GM21529 (cell line): ENCODE measurements around the gene WNT9A.

ENCODE experiments used
- ATAC-seq: cut with Tn5 transposase; IDR thresholded peaks from one replicate; pipeline ENCODE4 v1.9.1; 2021; ENCODE audit not compliant: unreplicated experiment

The WNT9A gene

DNA sequence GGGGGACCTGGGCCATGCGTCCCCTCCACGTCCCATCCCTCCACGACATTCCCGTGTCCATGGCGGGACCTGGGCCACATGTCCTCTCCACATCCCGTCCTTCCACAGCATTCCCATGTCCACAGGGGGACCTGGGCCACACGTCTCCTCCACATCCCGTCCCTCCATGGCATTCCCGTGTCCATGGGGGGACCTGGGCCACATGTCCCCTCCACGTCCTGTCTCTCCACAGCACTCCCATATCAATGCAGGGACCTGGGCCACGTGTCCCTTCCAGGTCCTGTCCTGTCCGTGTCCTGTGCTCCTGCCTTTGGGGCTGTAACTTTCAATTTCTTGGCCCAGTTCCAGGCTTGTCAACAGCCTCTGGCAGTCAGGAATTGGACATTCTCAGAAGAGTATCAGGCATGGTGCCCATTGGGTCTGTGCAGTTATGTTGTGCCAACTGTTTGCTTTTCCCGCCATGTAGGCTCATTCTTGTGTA is 47.1 kb downstream of the WNT9A start:
- no peak for ATAC-seq

DNA sequence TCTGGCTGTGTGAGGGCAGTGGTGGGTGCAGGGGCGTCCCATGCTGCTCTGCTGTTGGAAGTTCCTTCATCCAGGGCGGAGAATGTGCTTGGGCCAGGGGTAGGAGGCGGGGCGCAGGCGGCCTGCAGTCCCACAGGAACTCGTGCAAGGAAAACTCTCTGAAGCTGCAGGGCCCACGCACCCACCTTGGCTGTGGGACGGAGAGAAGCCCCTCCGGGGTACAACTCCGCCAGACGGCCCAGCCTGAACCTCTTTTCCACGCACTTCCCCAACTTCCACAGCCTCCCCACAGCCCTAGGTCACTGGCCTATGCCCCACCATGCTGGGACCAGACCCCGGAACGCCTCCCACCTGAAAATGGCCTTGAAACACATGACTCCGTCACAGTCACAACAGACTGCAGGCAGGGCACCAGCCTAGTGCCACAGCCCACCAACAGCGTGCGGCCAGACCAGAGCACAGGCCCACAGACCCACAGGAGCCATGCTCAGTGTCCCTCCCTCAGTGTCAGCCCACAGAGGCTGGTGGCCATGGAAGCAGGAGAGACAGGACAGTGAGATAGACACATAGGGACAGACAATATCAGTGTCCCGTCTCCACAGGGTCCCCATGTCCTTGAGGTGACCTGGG is 47.8 kb downstream of the WNT9A start:
- ATAC-seq = no peak

DNA sequence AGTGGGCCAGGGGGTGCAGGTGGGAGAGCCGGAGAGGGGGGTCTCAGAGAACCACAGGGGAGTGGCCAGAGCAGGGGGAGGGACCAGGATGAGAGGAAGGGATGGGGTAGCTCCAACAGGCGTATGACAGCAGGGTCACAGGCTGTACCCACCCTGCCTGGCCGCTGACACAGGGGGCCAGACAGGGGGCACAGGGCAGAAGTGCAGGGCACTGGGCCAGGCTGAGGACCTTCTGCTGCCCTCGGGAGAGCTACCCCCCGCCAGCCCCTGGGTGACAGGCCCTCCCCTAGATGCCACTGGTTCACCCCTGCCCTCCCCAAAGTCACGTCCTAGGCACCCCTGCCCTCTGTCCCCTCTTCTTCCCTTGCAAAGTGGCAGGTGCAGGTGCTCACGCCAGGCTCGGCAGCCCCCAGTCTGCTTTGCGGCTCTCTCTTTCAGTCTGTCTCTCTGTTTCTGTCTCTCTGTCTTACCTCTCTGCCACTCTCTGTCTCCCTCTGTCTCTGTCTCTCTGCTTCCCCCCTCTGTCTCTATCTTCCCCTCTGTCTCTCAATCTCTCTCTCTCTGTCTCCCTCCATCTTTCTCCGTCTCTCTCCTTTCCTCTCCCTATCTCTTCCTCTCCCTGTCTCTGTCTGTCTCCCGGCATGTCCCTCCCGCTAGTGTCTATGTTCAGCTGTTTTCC is 48.5 kb downstream of the WNT9A start:
- ATAC-seq = no peak

DNA sequence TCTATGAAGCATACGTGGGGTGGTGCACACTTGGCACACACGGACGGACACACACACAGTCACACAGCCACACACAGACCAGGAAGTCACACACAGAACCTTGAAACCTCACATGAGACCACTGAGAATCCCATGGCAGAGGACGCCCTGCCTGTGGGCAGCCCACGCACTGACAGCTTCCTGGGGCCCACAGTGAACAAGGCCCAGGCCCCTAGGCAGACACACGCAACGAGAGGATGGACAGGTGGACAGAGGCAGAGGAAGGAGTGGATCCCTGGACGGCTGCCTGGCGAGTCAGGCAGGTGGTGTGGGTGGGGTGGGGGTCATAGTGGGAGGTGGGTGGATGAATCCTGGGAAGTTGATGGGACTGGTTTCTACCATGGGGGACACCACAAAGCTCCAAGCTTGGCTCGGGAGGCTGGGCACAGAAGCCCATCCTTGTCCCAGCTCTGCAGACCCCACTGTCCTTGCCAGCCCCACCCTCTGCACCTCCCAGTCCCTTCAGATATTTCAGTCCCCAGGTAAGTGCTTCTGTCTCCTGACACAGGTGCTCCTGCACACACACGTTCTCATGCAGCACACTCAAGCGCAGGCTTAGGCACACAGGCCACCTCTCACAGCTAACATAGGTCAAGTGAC is 49.1 kb downstream of the WNT9A start:
- no peak for ATAC-seq

DNA sequence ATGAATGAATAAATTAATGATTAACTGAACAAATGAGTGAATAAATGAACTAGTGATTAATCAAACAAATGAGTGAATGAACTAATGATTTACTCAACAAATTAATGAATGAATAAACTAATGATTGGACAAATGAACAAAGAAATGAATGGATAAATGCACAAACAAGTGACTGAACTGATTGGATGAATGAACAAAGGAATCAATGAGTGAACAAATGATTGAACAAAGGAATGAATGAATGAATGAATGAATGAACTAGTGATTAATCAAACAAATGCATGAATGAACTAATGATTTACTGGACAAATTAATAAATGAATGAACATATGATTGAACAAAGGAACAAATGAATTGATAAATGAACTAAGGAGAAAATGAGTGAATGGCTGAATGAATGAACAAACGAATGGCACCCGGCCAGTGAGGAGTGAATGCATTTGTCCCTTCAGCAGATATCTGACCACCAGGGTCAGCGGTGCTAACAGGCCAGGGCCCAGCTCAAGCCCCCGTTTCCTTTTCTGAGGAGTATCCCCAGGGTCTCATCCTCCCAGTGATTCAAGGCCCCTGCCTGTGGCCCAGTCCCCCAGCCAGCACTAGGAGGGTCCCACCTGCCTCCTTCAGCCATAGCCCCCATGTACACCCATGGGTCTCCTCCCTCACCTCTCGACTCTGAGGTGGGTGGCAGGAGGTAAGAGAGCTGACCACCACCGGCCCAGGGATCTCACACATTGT is 49.9 kb downstream of the WNT9A start:
- ATAC-seq = no peak

DNA sequence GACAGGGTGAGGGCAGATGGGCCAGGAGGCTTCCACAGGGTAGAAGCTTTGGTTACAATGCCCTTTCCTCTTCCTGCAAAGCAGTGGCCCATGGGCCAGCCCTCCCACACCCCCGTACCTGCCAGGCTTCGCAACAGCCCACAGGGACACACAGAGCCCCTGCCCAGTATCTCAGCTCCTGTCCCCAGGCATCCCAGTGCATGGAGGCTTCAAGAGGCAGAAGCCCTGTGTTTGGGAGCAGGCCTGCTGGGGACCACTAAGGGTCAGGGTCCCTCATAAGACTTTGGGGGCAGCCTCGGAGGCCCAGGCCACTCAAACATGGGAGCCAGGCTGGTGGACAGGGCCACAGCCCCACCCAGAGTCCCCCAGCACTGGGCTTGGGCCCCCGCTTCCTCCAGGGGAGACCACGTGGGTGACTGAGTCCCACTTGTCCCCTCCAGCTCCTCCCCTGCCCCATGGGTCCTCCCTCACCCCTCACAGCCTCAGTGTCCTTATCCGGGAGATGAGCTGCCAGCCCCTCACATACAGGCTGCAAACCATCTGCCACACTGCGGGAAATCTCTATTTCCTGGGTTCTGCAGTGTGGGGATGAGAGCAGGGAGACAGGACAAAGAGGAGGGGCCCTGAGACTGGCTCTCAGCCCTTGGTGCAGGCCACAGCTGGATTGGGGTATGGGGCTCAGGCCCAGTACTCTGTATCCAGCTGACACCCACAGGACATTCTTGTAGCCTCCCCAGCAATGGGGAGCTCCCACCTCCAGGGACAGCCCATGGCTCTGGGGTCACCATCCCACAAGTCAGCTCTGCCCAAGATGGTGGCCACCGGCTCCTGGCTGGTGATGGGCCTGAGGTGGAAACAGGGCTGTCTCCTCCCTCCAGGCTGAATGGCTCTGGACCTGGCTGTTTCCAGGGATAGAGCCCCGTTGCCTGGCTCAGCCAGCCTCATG is 50.7 kb downstream of the WNT9A start:
- ATAC-seq = no peak

DNA sequence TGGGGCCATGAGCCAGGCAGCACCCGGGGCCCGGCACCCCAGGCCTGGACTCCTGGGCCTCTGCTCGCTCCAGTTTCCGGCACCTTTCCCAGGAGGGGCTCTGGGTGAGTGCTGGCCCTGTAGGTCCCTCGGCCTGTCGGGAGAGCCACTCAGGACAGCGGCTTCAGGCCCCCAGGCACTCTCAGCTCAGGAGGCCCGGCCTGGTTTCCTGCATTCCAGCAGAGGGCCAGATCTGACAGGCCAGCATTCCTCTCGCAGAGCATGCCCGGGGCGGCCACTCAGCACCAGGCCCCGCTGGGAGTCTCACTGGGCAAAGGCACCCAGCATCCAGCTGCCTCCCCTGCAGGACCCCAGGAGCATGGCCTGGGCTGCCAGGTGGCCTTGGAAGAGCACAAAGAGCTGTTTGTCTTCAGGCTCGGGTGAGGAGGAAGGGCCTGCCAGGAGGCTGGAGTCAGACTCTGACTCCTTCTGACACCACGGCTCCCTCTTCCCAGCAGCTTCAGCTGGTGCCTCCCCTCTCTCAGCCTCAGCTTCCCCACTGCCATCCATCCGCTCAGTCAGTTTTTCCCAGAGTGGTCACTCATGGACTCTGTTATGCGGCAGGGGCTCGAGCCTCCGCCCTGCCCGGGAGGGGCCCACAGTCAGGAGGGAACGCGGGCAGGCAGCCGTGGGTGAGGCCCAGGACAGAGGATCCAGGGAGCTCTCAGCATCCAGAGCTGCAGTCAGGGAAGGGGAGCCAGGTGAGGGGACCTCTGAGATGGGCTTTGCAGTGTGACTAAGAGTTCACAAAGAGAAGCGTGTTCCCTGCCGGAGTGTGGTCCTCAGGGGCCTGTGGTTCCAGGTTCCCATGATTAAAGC is 51.7 kb downstream of the WNT9A start:
- ATAC-seq = no peak

DNA sequence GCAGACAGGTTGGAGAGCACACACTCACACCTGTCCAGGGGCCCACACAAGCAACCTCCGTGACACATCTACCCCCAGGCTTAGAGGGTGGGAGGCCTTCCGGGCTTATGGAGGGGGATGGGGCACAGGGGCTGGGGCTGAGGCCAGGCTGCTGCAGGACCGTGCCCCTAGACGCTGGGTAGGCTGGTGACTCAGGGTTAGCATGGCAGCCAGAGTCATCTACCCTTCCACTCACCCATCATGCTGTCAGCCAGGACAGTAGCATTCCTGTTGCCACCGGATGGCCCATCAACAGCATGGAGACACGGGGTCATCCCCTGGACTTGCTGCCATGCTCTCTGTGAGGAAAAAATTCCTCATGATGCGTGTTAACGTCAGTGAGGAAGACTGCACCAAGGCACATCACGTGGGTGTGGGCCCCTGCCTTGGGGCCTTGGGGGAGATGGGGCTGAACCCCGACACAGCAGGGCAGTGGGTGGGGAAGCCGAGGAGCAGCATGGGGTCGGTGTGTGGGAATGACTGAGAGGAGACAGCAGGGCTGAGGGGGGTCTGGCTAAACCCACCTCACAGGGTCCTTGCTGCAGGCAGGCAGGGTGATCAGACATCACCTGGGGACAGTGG is 52.8 kb downstream of the WNT9A start:
- ATAC-seq = no peak

DNA sequence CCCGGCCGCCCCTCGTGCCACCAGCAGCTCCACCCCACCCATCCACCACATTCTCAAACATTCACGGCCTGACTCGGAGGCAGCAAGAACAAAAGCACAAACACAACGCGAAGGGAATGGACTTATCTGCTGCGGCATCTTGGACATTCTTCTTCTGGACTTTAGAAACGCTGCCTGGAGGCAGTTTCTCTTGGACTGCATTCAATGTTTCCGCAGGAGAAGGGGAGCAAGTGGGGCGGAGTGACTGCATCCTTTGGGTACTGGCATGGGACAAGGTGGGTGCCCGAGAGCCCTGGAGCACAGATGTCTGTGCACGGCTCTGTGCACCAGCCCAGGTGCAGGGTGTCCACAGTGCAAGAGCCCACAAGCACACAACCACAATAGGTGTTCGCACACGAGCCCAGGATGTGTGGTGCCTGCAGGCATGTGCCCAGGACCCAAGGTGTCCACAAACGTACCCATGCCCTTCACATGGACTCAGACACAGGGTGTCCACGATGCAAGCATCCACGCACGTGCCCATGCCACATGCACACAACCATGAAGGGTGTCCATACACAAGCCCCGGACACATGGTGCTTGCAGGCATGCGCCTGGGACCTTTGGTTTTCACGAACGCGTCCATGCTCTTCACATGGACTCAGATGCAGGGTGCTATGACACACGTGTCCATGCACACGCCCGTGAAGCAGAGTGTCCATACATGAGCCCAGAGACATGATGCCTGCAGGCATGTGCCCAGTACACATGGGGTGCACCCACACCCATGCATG is 53.6 kb downstream of the WNT9A start:
- ATAC-seq = no peak

DNA sequence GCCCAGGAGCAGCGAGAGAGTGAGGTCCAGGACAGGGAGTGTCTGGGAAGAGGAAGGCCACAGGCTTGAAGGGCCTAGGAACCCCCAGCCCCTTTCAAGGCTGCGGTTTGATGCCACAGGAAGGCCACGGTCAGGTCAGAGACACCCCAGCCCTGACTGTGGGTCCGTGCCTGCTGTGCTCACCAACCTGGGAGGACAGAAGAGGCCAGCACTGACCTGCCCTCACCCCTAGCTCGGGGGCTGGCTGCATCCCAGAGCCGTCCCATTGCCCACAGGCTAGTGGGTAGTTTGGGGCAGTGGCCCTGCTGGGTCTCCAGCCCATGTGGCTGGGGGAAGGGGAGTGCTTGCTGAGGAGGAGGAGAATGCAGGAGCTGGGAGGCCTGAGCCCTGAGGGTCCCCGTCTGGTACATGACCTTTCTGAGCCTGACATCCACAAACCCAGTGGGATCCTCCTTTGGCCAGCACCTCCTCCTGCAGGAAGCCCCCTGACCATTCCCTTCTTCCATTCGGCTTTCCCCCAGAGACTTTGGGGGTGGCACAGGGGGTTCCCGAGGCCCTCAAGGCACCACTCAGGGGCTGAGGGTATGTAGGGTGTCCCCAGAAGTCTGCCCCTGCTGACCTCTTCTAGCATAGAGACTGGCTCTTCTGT is 54.3 kb downstream of the WNT9A start:
- ATAC-seq = no peak

DNA sequence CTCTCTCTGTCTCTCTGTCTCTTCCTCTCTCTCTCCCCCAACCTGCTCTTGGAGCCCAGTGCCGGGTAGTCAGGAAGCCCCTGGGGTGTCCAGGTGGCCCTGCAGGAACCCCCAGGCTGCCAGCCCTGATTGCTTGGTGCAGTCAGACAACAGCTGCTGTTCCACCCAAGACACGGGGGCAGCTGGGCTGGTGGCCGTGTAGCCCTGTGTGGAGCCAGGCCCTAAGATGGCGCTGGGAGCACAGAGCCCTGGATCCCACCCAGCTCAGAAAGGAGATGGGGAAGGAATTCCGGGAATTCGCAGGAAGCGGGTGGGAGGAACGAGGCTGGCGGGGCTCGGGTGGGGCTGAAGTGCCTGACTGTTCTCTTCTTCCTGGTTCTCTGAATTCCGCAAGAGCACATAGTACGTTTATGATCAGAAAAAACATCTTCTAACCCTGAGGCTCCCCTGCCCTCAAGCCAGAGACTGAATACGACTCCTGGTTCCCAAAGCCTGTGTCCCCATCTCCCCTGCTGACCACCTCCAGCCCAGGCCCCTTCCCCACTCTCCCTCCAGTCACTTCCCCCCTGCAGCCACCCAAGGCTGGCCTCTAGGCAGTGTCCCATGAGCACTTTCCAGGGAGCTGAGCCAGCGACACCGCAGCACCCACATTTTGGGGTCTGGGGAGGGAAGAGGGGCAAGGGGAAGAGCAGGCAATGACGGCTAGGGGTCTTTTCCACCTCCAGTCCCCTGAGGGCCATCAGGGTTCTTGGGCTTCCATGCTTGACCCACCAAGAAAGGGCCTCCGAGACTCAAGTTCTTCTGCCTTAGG is 55.0 kb downstream of the WNT9A start:
- no peak for ATAC-seq

DNA sequence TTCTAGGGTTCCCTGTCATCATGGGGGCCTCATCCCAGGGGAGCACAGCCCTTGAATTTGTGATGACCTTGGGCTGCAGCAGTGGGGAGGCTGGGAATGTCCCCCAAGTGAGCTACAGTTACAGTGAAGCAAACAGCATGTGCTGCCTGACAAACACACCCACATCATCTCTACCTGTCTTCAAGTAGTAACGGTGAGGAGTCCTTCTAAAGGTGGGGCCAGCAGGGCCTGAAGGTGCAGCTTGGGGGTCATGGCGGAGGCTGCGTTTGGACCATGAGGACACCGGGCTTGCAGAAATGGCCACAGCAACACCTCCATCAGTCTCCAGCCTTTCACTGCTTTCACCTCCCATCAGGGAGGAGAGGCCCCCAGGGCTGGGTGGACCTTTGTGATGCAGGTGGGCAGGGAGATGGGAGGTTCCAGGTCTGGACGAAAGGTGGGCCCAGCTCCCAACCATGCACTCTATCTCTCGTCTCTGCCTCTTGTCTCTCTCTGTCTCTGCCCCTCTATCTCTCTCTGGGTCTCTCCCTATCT is 55.7 kb downstream of the WNT9A start:
- ATAC-seq = no peak

DNA sequence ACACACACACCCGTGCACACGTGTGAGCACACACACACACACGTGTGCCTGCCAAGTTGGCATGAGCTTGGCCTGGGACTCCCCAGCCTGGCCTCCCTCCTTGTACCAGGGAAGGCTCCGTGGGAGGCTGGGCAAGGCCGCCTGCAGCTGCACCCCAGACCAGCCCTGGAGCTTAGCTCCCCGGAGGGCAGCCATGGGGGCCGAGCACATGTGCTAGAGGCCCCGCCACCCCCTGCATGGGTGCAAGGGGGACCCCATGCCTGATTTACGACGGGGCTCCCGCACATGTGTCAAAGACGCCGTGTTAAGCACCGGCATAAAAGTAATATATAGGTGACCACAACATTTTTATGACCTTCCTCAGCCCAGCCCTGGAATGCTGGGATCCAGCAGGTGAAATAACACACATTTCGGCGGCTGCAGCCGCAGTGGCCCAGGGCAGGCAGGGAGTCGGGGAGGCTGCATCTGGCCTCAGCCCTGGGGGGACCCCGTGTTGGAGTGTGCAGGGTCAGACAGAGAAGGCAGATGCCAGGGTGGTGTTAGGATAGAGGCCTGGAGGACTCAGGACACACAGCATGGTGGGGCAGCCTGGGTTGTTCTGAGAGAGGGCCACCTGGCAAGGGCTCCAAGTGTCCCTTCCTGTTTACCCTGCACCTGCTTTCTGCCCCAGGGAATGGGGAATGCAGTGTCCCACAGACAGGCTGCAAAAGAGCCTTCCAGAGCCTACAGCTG is 56.3 kb downstream of the WNT9A start:
- no peak for ATAC-seq

DNA sequence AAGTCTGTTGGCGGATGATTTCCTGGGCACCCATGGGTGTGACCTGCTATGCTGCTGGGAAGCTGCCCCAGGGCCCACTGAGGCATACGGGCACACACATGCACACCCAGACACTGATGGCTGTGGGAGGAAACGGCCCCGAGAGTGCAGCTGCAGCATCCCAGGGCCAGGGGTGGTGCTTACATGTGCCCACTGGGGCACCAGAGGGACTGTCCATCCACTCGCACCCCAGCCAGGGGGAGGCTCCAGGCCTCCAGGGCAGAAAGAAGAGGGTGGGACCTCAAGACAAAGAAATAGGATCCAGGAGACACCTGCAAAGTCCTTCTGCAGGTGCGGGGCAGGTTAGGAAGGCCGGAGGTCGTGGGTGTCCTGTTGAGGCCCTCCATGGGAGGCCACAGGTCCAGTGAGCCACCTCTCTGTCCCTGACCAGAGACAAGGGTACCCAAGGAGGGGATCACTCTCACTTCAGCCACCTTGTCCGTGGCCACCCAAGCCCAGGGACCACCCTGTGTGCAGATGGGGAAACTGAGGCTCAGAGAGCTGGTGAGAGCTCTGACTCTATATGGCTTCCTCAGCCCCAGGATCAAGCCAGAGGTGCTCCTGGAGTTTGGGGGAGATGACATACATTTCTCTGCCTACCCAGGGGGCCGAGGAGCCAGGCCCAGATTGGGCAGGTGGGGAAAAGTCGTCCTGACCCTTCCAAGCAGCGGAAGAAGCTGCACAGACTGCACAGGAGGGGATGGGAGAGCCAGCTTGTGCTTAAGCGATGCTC is 57.1 kb downstream of the WNT9A start:
- ATAC-seq = no peak

DNA sequence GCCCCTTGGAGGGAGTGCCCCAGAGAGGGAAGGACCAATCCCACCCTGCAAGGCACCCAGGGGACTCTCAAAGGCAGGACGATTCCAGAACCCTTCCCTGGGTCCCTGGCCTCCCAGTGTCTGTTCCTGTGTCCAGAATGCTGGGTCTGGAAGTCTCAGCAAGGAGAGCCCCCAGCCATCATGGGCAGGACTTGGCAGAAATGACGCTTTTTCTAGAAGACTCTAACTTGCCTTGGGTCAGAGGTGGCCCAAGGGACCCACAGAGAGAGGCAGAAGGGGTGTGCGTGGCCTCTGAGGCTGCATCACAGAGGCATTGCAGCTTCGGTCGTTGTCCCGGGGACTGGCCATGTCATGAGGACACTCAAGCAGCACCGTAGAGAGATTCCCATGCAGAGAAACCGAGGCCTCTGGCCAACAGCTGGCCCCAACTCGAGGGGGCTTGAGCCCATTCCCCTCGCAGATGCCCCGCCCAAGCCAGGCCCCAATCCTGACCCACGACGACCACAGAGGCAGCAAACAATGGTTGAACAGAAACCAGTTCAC is 57.8 kb downstream of the WNT9A start:
- no peak for ATAC-seq
